Mammary epithelial cell (primary cell): ENCODE measurements around the gene MTMR6.

Experiments
- EZH2 ChIP-seq: IDR thresholded peaks from 2 replicates; pipeline ENCODE4 v1.6.1; 2012; ENCODE audit warnings: low read length, inconsistent platforms, borderline replicate concordance
- TF ChIP-seq, protein P1 (sequence below), 2 donors: IDR thresholded peaks in 1 of 2; conservative IDR thresholded peaks in 1 of 2; 2 replicates each; pipeline ENCODE4 v1.5.1; 2011 to 2012; ENCODE audit warnings: inconsistent platforms in 2 of 2, low read length in 2 of 2, mild to moderate bottlenecking in 2 of 2, control low read depth in 1 of 2, low read depth in 1 of 2; ENCODE audit not compliant: insufficient read depth in 1 of 2; ENCODE audit errors: extremely low read depth in 1 of 2

DNA sequence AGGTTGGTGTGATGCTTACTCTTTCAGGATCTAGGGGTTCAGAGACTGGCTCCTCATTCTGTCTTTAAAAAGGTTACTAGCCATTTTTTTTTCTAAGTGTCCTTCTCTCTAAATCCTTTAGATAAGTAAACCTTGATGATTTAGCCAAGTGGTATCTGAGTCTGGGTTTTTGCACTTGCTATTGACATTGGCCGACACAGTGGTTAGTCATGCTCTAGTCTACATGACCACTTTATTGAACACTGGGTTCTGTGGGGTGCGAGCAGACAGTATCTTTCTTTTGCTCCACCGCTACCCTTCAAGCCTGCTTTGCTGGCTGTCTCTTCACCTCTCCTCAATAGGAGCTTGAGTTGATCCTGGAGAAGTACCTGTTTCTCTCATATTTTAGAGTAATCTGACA, 7.9 kb upstream of the MTMR6 start:
- TF ChIP-seq, protein P1, sequence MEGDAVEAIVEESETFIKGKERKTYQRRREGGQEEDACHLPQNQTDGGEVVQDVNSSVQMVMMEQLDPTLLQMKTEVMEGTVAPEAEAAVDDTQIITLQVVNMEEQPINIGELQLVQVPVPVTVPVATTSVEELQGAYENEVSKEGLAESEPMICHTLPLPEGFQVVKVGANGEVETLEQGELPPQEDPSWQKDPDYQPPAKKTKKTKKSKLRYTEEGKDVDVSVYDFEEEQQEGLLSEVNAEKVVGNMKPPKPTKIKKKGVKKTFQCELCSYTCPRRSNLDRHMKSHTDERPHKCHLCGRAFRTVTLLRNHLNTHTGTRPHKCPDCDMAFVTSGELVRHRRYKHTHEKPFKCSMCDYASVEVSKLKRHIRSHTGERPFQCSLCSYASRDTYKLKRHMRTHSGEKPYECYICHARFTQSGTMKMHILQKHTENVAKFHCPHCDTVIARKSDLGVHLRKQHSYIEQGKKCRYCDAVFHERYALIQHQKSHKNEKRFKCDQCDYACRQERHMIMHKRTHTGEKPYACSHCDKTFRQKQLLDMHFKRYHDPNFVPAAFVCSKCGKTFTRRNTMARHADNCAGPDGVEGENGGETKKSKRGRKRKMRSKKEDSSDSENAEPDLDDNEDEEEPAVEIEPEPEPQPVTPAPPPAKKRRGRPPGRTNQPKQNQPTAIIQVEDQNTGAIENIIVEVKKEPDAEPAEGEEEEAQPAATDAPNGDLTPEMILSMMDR (conservative IDR thresholded peaks at IDR 0.05 in 1 of 2, IDR thresholded peaks at IDR 0.05 in 1 of 2; ENCODE audit: extremely low read depth in 1 of 2, insufficient read depth in 1 of 2, low read depth in 1 of 2, low read length in 2 of 2) = no peak
- TF ChIP-seq EZH2 = no peak
